HL-60 (cell line): Measurements from ENCODE around the gene NHLH2.

ENCODE experiments used
- DNase-seq, 2 experiments: peaks; one replicate each; pipeline ENCODE4 v3.0.0-alpha.2; 2010 to 2020; ENCODE audit warnings: low read depth in 1 of 2, low spot score in 1 of 2
- H3K27ac ChIP-seq: fragments of 250-450 bp; sonication (Bioruptor Pico); replicated peaks from 2 replicates; pipeline ENCODE4 v1.5.1; 2020; ENCODE audit warnings: mild to moderate bottlenecking, moderate library complexity
- H3K27me3 ChIP-seq: fragments of 250-450 bp; sonication (Bioruptor Pico); 2 replicates; pipeline ENCODE4 v1.5.1; 2021; ENCODE audit warnings: mild to moderate bottlenecking, moderate library complexity; ENCODE audit not compliant: insufficient read depth, poor library complexity, severe bottlenecking
- H3K4me3 ChIP-seq: replicated peaks from 2 replicates; pipeline ENCODE4 v1.5.1; 2011; ENCODE audit warnings: mild to moderate bottlenecking, control low read depth, low read length; ENCODE audit not compliant: insufficient read depth
- GABPA ChIP-seq: IDR thresholded peaks from 2 replicates; pipeline ENCODE4 v1.6.1; 2012; ENCODE audit warnings: low read depth
- POLR2AphosphoS5 ChIP-seq: IDR thresholded peaks from 2 replicates; pipeline ENCODE4 v1.6.1; 2012; ENCODE audit warnings: low read depth
- REST ChIP-seq: IDR thresholded peaks from 2 replicates; pipeline ENCODE4 v1.6.1; 2012; ENCODE audit warnings: low read depth; ENCODE audit not compliant: insufficient replicate concordance
- SPI1 ChIP-seq: IDR thresholded peaks from 2 replicates; pipeline ENCODE4 v1.6.1; 2012; ENCODE audit warnings: low read depth, mild to moderate bottlenecking, borderline replicate concordance
- TF ChIP-seq, protein P1 (sequence below): IDR thresholded peaks from one replicate; pipeline ENCODE4 v1.5.1; 2011; ENCODE audit warnings: low read length, control low read depth, inconsistent platforms; ENCODE audit not compliant: insufficient read depth

NHLH2 gene

GRCh38 chr1:115796897-115797296 lies 44.0 kb downstream of the NHLH2 start:
- DNase-seq, result no peak
- no peak overlapping the region for H3K27ac ChIP-seq
- TF ChIP-seq GABPA, result no peak
- TF ChIP-seq, protein P1, sequence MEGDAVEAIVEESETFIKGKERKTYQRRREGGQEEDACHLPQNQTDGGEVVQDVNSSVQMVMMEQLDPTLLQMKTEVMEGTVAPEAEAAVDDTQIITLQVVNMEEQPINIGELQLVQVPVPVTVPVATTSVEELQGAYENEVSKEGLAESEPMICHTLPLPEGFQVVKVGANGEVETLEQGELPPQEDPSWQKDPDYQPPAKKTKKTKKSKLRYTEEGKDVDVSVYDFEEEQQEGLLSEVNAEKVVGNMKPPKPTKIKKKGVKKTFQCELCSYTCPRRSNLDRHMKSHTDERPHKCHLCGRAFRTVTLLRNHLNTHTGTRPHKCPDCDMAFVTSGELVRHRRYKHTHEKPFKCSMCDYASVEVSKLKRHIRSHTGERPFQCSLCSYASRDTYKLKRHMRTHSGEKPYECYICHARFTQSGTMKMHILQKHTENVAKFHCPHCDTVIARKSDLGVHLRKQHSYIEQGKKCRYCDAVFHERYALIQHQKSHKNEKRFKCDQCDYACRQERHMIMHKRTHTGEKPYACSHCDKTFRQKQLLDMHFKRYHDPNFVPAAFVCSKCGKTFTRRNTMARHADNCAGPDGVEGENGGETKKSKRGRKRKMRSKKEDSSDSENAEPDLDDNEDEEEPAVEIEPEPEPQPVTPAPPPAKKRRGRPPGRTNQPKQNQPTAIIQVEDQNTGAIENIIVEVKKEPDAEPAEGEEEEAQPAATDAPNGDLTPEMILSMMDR, result no peak
- no peak for TF ChIP-seq SPI1
- TF ChIP-seq REST, result no peak
- no peak for TF ChIP-seq POLR2AphosphoS5
- H3K27me3 ChIP-seq, result no peaks in the 10 kb centered on the region
- no peak overlapping the region for H3K4me3 ChIP-seq

GRCh38 chr1:115796036-115796435 lies 44.9 kb downstream of the NHLH2 start:
- H3K27ac ChIP-seq, result no peak overlapping the region
- TF ChIP-seq GABPA (no peak), POLR2AphosphoS5 (no peak), REST (no peak)
- TF ChIP-seq, protein P1, result no peak

DNA sequence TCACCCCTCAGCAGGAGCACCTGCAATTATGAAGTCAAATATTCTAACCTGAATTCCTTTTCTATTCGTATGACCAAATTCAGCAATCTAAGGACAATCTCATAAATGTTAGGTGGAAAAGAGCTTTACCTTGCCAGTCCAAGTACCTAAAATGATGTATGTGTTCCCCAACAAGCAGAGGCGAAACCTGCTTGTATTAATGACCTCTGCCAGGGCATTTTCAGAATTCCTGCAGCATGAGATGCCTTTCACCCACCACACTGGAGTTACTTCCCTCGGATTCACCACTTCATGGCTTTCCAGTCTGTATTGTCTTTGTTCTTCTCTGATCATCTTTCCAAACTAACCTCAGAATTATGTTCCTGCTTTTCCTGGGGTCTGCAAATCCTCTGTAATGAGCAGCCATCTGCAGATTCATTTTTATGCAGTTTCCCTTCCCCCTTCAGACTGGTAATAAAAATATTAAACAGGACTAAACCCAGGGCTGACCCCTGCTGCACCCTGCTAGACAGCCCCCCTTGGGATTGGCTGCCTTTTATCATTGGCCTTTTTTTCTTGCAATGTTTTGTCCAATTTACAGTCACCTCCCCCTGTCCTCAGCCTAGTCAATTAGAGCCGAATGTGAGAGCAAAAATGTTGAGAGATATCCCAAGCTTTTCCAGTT lies 45.8 kb downstream of the NHLH2 start:
- Histone ChIP-seq H3K4me3 (no peak overlapping the region), H3K27me3 (no peaks in the 10 kb centered on the region), H3K27ac (no peak overlapping the region)
- DNase-seq, result no peak
- TF ChIP-seq REST (no peak), POLR2AphosphoS5 (no peak), GABPA (no peak), SPI1 (no peak)
- TF ChIP-seq, protein P1, result no peak

More at GRCh38 chr1:115796036-115796435, 44.9 kb downstream of the NHLH2 start:
- Histone ChIP-seq H3K4me3 (no peak overlapping the region), H3K27me3 (no peaks in the 10 kb centered on the region)
- no peak for DNase-seq
